GM12872 (cell line): ENCODE data around the gene SCCPDH.

Source experiments
- TF ChIP-seq, protein P1 (sequence below): IDR thresholded peaks from 3 replicates; pipeline ENCODE4 v1.5.1; 2011; ENCODE audit warnings: low read depth, mild to moderate bottlenecking, low read length, moderate library complexity; ENCODE audit not compliant: insufficient read depth

The SCCPDH gene

DNA sequence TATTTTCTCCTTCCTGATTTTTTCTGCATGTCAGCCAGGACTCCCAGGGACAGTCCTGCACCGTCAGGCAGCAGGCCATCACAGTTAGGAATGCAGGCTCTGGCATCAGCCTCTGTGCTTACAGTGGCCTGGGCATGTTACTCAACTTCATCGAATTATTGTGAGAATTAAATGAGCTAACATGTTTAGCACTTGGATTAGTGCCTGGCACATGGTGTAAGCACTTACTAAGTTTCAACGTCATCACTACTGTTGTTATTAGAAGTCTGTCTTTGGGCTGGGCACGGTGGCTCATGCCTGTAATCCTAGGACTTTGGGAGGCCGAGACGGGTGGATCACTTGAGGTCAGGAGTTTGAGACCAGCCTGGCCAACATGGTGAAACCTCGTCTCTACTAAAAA is 45.1 kb downstream of the SCCPDH start:
- TF ChIP-seq, protein P1, sequence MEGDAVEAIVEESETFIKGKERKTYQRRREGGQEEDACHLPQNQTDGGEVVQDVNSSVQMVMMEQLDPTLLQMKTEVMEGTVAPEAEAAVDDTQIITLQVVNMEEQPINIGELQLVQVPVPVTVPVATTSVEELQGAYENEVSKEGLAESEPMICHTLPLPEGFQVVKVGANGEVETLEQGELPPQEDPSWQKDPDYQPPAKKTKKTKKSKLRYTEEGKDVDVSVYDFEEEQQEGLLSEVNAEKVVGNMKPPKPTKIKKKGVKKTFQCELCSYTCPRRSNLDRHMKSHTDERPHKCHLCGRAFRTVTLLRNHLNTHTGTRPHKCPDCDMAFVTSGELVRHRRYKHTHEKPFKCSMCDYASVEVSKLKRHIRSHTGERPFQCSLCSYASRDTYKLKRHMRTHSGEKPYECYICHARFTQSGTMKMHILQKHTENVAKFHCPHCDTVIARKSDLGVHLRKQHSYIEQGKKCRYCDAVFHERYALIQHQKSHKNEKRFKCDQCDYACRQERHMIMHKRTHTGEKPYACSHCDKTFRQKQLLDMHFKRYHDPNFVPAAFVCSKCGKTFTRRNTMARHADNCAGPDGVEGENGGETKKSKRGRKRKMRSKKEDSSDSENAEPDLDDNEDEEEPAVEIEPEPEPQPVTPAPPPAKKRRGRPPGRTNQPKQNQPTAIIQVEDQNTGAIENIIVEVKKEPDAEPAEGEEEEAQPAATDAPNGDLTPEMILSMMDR = no peak

DNA sequence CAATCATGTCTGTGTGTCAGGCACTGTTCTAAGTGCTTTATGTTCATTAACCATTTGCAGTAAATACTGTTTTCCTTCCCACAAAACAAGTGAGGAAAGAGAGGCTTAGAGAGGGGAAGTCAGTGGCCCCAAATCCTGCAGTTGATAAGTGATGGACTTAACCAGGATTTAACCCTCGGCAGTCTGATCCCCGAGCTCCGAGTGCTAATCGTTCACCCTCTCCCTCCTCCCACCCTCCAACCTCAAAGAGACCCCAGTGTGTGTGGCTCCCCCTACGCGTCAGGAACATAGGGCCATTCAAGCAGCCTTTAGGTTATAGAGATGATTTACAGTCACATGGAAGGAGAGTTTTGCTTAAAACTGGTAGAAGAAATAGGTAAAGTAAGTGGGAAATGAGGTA is 47.2 kb downstream of the SCCPDH start:
- TF ChIP-seq, protein P1 = no peak

DNA sequence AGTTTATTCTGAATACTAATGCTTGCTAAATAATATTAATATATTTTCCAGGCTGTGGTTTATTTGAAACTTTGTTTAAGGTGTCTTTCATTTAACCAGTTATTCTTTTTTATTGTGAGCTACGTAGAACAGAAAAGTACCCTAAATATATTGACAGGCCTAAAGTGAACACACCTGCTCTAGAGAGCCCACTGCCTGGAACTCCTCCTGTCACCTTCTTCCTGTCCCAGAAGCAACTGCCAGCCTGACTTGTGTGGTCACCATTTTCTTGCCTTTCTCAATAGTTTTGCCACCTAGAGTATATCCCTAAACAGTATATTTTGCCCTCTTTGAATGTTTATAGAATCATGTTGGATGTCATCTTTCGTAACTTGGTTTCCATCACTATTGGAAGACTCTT is 48.5 kb downstream of the SCCPDH start:
- TF ChIP-seq, protein P1 = no peak

DNA sequence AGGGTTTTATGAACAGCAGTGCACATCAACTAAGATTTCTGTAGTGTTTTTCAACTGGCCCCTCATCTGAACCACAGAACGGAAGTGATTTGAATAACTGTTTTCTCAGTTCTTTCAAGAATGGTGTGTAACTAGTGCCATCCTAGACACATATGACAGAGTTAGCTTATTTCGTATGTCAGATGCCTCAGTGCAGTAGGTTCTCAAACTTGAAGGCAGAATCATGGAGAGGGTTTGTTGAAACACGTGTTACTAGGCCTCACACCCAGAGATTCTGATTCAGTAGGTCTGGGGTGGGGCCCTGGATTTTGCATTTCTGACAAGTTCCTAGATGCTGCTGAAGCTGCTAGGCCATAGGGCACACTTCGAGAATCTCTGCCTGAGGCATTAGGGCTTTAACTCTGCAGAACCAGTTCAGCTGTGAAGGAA is 49.0 kb downstream of the SCCPDH start:
- TF ChIP-seq, protein P1 = no peak

DNA sequence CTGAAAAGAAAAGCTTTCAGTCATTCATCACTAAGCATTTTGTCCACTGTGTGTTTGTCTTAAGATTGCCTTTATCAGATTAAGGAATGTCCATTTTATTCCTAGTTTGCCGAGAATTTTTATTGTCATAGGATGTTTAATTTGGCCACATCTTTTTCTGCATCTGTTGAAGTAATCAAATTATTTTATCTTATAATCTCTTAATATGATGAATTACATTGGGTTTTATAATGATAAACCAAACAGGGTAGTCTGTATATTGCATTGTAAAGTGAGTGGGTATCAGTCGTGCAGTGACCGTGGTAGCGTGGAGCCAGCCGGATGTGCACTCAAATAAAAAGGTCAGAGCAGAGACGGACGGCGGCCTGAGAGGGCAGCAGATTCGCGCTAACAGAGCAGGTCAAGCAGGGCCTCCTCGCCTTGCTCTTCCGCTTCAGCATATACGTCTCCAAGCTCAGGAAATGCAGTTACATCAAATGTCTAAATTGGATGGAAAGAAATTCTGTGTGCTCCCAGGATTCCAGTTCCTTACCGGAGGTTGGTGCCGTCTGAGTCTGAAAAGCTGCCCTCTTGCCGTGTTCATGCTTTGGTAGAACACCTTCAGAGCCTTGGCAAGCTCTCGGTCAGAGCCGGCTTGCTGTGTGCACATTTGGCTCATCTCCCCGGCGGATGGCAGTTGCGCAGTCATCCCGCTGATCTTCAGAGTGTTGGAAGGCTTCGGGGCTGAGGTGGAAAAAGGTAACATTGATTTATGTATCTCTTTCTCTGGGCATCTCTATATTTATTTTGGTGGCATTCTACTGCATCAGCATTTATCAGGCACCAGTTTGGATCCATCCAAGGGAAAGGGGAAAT is 51.5 kb downstream of the SCCPDH start:
- TF ChIP-seq, protein P1 = no peak

DNA sequence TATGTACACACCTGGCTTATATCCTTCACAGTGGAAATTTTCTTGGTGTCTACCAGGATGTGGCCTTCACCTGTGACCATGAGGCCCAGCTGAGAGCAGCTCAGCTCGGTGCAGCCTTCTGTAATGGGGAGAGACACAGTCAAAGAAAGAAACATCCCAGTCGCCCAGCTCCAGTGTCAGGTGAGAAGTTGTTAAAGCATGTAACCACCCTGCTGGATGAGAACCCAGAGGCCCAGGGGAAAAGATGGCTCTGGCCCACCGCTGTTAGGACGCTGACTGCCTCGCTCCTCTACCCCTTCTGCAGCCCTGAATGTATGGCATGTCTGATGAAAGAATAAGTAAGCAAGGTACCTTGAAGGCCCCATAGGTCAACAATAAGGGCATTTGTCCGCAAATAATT is 52.7 kb downstream of the SCCPDH start:
- TF ChIP-seq, protein P1 = no peak

DNA sequence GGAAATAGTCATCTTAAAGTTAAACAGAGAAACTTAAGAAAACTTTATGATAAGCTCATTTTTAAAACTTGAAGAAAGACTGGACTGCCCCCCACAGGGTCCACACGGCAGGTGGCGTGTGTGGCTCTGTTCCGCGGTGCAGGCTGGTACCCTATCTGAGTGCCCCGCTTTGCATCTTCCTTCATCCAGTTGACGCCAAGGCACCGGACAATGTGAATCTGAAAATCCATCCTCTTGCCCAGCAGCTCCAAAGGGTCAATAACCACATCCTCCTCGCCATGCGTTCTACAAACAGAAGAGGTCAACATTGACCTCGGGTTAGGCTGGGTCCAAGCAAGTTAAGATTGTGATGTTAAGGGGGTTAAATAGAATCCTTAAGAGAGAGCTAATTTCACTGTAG is 54.5 kb downstream of the SCCPDH start:
- TF ChIP-seq, protein P1 = no peak
